GM19239 (cell line): ENCODE data around the gene CTNND2.

ENCODE experiments used
- DNase-seq: peaks from one replicate; pipeline ENCODE4 v3.0.0; 2011; ENCODE audit warnings: low spot score; ENCODE audit not compliant: insufficient read length
- FAIRE-seq: peaks from 2 replicates; lab custom pipeline; 2011; peaks lifted over from hg19 to GRCh38; lab: Jason Lieb, UNC

The CTNND2 gene

DNA sequence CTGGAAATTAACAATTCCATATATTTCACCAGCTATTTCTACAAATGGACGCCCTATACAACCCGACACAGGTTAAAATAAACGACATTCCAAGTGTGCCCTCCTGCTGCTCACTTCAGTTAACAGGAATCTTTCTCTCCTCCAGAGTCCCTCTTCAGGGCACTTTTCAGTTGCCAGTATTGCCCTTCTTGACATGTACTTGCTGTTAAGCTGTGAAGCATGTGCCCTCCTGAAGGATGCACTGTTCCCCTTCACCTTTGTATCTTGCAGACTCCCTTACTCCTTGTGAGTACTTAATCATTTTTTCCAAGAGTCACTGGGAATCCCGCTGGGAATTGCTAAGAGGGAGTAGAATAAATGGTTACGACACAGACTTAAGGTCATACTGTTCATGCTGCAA, 364.1 kb downstream of the CTNND2 start:
- no peak for FAIRE-seq
- DNase-seq = no peak

GRCh38 chr5:11531811-11532555, 372.3 kb downstream of the CTNND2 start:
- no peak for FAIRE-seq
- DNase-seq = no peak

DNA sequence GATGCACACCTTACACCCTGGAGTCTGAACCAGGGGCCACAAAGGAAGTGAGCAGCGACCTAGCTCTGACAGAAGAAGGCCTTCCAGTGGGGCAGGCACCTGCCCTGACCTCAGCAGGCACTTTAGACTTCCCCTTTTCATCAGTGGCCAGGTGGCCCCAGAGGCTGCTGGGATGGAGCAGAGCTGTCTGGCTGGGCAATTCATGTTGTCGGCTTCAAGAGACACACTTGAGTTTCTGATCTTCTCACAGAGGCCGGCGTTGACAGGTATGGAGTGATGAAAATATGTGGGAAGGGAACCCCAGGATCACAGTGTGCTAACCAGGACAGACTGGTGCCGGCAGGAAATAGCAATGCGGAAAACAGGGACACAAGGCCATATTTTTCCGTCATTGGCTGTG, 375.5 kb downstream of the CTNND2 start:
- no peak for FAIRE-seq

DNA sequence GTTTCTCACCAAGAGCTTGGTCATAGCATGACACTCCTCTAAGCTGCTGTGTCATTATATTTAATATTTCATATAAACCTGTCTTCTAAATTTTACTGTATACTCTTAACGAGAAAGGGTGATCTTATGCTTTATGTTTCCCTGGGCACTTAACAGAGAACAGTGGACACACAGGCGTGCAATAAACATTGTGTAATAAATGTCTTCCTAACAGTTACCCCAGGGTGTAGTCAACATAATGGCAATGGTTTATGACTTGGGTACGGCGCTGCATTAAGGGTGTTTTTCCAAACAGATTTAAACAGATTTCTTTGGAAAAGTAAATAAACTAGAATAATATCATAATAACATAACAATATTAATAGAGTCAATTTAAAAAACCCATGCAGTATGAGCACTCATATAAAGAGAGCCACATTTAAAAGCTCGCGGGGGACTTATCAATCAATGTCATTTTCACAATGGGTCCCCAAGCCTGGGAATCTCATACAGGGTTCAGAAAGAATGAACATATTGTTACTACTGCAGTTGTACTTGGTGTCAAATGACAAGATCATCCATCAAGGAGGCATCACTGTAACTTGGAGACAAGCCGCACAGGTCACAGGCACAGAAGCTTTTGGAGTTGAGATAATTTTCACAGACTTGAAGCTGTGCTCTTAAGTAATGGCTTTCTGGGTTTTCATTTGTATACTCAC, 376.4 kb downstream of the CTNND2 start:
- FAIRE-seq (no peak), DNase-seq (no peak)

More for the DNA sequence above, 375.5 kb downstream of the CTNND2 start:
- DNase-seq = no peak

DNA sequence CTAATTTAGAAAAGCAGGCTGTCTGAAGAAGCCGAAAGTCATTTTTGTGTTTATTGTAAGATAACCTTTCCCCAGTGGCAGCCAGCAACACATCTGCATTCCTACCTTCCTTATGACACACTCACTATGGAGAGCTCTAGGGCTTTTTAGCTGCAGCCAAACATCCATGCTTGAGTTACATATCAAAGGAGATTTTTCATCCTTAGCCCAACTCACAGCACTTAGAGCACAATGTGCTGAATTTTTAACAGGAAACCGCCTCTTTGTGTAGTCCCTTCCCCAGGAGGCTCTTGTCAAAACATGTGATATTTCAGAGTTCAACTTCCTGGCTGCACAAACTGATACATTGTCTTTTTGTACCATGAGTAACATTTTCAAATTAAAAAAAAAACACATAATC, 379.2 kb downstream of the CTNND2 start:
- no peak for FAIRE-seq
- DNase-seq = no peak

DNA sequence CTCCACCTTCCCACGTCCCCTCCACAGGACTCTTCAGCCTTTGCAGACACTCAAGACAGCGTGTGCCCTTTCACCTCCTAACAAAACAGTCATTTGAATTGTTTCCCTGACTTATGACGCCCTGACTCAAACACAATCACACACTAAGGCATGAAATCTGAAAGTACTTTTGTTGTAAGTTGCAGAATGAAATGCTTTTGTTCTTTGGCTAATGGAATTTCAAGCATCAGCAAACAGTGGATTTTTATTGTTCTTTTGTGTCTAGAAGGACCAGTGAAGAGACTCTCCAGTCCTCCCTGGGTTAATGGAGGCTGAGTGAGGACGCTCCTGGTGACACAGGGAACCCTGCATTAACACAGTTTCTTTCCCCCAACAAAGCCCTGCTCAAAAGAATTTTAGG, 380.1 kb downstream of the CTNND2 start:
- no peak for FAIRE-seq
- no peak for DNase-seq

DNA sequence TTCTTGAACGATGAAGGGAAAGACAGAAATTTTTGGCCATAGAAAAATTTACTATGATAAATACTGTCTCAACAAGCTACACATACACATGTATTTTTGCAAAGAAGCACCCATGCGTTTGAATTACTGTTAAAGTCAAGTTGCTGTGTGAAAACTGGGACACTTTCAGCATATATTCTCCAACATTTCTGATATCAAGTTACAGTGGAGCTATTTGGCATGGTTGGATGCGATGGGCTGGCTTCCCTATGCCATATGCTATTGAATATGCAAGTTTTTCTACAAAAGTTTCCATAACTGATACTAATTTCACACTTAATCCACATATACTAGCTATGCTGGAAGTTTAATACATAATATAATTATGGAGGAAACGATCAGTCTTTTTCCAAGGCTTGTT, 381.4 kb downstream of the CTNND2 start:
- FAIRE-seq (no peak), DNase-seq (no peak)

DNA sequence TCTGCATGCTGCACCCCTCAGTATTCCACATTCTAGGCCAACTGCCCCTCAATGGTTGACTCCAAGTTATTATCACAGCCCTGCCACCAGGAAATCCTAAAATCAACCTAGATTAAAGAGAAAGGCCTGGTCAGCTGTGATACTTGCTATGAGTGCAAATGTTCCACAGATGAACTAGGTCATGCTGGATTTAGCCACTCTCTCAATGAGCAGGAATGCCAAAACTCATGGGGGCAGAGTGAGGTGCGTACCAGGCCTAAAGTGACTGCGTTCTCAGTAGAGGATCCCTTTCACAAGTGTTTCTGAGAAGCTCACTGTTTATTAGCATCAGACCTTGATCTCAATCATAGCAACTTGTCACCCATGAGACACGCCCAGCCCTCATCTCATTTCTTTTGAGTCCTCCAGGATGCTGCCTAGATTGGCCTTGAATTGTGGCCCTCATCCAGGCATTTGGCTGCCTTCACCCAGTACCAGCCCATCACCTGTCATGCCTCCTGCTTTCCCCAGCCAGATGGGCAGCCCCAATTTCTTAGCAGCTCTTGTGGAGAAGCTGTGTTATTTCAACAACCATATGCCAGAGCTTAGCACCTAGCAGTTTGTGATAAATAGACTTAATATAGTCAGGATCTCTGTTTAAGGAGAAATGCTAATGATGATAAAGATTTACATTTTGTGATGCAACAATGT, 383.9 kb downstream of the CTNND2 start:
- DNase-seq (no peak), FAIRE-seq (no peak)

DNA sequence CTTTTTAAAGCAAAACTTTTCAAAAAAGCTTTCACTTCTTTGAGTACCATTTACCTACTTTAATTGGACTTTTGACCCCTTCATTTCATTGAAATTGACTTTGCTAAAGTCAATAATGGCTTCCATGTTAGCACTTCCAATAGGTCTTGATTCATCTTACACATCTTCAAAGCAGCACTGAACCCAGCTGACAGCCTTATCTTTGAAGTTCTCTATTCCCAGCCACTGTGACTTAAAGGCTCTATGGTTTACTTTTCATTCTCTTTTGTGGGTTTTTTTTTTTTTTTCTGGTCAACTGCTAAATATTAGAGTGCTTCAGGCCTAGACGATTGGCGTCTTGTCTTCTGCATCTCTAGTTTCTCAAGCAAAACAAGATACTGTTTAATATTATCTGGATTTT, 385.0 kb downstream of the CTNND2 start:
- DNase-seq = no peak
- FAIRE-seq = no peak

GRCh38 chr5:11518676-11519075, 385.6 kb downstream of the CTNND2 start:
- DNase-seq (no peak), FAIRE-seq (no peak)

DNA sequence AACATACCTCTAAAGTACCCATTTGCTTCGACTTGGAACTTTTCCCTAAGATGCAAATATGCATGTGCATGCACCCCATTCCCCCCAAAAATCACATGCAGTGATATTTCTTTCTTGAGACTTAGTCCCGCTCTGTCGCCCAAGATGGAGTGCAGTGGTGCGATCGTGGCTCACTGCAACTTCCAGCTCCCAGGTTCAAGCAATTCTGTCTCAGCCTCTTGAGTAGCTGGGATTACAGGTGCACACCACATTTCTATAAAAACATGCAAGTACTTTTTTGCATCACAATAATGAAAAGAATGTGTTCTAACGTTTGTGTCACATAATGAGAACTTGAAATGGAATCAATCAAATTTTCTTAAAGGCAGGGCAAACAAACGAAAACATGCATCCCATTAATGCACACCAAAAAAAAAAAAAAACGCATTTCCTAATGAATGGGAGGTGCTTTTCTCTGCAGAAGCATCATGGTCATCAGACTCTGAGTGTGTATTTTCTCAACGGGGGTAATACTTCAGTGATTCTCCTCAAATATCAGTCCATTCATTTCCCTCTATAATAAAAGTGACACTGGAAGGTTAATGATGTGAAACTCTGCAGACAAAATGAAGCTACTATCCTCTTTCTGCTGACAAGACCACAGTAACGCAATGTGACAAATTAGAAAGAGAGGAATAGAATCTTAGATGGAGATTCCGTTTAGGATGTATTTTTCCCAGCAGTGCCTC, 389.4 kb downstream of the CTNND2 start:
- no peak for FAIRE-seq
- no peak for DNase-seq

DNA sequence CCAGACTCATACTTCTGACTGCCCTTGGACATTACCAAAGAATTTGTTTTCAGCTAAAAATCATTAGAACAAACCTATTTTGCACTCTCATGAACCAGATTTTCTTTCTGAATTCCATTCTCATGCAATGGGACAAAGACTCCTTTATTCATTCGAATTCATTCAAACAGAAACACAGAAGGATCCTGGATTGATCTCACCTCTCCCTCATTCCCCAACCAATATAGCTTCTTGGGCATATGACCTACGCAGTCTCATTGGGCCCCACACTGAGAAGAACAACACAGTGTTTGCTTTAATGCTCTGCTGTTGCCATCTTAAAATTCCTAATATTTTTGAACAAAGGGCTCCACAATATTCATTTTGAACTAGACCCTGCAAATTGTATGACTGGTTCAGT, 392.4 kb downstream of the CTNND2 start:
- FAIRE-seq (no peak), DNase-seq (no peak)

- no peak for FAIRE-seq
- no peak for DNase-seq
Measured at GRCh38 chr5:11510889-11511288, 393.4 kb downstream of the CTNND2 start.

GRCh38 chr5:11509793-11510192, 394.5 kb downstream of the CTNND2 start:
- DNase-seq (no peak), FAIRE-seq (no peak)

DNA sequence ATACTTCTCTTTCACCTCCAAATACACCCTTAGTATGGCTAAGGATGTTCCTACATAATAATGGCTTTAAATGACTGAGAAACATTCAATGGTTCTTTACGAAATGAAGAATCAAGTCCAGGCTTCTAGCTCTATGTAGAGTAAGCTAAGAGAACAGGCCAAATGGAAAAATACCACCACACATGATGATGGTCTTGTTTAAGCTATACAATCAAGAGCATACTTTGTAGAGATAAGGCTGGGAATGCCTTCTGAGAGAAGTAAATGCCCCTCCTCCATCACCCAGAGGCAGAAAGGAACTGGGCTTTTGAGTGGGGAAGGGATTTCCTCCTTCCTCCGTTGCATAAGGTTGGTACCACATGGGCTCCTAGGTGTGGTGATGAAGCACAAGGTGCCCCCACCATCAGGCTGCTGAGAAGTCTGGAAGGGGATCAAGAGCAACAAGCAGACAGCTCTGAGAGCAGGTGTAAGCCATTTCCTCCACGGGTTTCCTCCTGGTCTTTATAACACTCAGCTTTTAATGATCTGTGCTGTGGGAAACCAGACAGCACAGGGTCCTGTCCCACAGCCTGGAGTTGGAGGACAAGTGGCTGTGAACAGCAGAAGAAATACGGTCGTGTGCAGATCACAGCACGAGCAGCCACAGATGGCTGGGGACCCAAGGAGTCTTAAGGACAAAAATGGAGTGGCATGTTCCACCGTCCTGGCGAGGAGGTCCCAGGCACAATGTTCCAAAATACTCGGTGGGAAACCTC, 396.9 kb downstream of the CTNND2 start:
- no peak for FAIRE-seq
- DNase-seq = no peak

DNA sequence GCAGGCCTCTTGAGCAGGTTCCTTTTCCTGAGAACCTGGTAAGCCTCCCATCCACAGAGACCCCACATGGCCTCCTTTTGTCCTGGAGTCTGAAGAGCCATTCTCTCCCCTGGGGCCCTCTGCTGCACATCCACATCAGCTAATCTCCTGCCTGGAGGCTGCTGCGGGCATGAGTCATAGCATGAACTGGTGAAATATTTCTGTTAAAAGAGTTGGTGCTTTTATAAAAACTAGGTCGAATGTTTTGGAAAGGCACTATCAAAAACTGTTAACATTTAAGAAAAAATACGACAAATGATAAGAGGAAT, 399.4 kb downstream of the CTNND2 start:
- no peak for FAIRE-seq
- DNase-seq = no peak

DNA sequence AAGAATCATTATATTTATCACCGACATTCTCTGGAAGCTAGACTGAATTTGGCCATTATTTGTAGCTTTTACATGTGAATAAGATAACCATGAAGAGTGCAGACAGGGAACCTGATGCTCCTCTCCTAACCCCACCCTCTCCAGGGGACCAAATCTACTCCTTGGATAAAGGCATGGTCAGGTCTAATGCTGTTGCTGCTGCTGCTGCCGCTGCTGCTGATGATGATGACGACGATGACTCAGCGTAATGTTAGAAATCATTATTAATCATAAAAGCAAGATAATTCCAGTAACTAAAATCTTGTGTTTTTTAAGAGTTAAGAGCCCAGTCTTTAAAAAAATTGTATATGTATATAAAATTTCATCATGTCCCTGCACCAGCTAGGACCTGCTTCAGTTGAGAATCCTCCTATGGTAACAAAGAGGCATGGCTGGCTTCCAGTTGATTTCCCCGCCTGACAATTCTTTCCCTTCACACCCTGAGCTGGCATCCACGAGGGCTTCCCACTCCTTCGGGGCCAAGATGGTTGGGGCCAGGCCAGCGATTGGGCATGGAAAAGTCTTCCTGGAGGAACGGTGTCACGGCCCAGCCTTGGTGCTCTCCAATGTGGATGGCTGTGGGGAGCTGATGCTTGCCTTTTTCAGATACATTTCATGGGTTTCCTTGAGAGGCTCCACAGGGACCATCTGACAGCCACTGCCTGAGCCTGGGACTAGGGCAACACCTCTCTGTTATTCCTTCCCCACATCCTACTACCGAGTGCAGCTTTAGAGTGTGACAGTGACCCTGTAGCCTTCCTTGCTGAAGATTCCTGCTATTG, 400.0 kb downstream of the CTNND2 start:
- DNase-seq (no peak), FAIRE-seq (no peak)

DNA sequence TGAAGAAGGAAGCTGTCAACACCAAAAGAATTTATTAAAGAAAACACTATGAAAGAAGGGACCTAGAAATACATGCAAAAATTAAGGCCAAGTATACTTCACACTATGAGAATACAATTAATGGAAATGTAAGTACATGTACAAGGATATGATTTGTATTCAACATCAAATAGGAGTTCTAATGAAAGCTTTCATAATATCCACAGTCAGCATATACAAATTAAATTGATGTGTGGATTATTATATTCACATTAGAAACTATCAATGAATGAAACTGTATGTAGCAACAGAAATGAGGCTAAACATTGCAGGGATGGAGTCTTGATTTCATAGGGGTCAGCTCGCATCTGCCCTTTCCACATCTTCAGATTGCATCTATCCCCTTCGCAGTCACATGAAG, 401.5 kb downstream of the CTNND2 start:
- DNase-seq (no peak), FAIRE-seq (no peak)

DNA sequence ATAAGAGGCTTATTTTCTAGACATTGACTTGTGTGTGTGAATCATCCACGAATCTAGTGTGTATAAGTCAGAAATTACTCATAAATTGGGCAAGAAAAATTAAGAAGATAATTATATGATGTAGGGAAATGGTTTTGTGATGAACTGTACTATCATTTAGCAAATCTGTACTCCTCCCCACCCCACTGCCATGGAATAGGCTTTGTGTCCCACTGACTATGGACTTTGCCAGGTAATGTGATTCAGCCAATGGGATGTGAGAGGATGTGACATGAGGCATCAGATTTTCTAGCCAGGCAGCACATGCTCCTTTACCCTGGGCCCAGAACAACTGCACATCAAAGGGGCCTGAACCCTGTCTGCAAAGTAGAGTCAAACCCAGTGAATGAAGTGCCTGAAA, 406.6 kb downstream of the CTNND2 start:
- no peak for FAIRE-seq
- DNase-seq = no peak
